NOMO-1 treated with dmso at 0.1 percent for 144 hours (cell line): ENCODE measurements around the gene CFAP141.

ENCODE experiments used
- DNase-seq: peaks from one replicate; lab custom pipeline; 2025; ENCODE audit not compliant: unreplicated experiment; lab: John Stamatoyannopoulos, UW

CFAP141 gene

DNA sequence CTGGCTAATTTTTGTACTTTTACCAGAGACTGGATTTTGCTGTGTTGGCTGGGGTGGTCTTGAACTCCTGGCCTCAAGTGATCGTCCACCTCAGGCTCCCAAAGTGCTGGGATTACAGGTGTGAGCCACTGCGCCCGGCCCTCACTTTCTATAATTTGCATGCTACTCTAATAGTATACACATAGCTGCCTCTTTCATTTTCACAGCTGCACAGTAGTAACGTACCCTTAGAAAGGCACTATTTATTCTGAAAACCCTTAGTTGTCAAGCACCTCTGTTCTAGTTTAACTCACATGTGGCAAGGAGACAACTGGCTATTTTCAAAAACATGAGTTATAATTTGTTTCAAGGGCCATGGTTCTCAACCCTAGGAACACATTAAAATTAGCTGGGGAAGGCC lies 31.5 kb downstream of the CFAP141 start:
- DNase-seq: no peak

DNA sequence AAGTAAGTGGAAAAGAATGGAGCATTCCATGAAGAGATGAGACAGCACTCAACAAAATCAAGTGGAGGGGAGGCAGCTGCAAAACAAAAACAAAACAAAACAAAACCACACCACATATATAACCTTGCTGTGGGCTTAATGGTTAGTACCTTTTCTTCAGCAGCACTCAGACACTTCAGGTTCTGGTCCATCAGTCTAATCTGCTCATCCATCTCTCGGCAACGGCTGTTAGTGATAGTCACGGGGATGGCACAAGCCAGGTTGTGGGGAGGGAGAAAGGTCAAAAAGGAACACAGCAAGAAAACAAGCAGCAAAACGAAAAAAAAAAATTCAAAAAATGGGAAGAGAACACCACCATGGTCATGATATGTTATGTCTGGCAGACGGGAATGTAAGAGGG lies 34.3 kb downstream of the CFAP141 start:
- DNase-seq: no peak

DNA sequence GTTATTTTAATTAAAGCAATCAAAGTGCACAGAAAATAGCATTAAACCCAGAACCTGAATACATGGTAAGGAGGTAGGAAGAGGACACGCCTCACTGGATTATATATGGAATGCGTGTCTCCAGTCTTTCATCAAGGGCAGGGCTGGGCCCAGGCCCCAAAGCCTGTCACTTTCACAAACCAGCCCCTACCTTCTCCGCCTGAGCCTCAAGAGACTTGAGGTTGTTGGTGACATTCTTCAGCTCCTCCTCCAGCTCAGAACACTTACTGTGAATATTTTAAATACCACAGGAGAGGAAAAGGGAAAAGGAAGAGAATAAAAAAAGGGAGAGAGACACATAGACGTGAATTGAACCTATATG lies 34.9 kb downstream of the CFAP141 start:
- DNase-seq: no peak

DNA sequence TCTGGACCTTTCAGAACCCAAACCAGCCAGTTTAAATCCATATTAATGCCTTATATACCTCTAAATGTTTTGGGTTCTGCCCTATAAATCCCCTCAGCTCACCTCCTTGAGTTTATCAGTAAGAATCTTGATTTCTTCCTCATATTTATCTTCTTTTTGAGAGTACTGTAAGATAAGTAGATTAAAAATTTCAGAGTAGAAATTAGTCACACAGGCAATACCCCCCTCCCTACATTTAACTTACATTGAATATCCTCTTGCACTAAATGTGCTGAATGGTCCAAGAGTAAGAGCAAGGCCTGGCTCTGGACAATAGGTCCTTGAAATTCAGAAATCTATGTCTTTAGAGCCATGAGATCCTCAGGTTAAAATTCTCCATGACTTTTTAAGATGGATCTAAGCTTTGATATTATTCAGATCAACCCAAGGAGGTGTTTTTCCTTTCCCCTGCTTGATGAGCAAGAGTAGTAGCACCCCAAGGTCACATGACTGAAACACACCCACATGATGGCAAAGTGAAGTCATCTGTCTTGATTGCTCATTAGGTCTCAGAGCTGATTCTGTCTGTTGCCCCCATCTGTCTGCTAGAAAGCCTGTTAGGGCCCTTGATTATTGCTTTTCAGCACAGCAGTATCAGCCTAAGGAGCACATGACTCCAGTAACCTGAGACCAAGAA lies 35.4 kb downstream of the CFAP141 start:
- no peak for DNase-seq

DNA sequence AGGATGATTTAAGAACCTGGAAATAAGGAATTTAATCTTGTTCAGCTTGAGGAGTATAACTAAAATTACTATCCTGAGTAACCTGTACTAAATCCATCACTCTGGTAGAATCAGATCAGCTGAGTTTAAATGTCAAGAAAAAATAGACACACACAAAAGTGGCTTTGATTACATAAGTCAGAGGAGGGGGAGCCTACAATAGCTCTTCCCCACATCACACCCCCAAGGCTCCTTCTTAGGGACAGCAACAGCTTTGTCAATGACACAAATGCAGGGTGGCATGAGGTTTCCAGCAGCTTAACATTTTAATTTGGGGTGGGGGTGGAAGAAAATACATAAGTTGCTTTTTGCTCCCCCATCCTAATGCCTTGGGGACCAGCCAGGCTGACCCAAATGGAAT lies 38.7 kb downstream of the CFAP141 start:
- DNase-seq: no peak

DNA sequence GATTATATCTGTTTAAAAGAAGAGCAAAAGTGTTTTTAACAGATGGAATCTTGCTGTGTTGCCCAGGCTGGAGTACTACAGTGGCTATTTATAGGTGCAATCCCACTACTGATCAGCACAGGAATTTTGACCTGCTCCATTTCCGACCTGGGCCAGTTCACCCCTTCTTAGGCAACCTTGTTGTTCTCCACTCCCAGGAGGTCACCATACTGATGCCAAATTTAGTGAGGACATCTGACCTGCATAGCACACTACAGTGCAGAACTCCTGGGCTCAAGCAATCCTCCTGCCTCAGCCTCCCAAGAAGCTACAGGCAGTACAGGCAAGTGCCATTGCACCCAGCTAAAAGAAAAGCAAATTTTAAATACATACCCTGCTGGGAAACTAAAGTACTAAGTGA lies 39.9 kb downstream of the CFAP141 start:
- DNase-seq: no peak

DNA sequence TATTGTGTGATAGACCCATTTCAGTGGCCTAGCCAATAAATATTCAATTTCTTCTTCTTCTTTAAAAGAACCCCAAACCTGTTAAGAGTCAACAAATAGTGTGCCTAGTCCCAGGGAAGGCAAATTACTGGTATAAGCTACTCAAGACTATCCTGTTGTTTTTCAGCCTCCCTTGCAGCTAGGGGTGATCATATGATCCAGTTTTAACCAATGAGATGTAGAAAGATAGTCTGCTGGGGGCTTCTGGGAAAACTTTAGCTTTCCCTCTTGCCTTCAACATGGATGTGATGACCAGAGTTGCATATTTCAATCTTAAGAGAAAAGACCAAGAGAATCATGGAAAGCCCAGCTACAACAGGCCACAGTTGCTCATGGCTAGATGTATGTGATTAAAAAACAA lies 46.6 kb downstream of the CFAP141 start:
- no peak for DNase-seq

DNA sequence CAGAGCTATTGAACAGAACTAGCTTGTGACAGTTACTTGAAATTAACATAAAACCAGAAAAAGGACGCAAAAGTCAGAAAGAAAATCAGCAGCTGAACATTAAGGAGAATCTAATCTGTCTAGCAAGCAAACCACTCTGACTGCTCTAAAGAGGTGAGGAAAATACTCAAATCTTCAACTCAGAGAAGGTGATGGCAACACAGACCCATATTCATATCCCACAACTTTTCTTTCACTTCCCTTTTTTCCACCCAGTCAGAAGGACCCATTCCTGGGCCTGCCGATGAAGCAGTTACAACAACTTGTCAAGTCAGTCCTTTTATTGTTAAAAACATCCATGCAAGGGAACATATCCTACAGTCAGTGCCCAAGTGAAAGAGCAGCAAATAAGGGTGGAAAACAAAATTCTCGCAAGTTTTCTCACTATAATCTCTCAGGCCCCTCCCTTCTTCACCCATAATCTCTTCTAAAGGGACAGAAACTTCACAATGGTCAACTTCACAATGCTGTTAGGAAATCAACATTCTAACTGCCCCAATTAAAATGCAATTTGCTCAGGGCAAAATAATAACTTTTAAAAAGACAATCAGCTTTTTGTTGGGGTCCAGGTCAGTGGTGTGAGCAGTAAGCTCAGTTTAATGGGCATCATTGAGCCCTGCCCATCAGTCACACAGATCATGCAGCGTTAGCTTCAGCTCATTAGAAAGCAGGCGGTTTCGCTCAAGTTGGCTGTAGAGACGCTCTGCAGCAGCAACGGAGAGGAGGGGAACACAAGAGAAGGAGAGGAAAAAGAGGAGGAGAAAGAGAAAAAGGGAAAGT lies 47.6 kb downstream of the CFAP141 start:
- DNase-seq: peak; percentile 84

DNA sequence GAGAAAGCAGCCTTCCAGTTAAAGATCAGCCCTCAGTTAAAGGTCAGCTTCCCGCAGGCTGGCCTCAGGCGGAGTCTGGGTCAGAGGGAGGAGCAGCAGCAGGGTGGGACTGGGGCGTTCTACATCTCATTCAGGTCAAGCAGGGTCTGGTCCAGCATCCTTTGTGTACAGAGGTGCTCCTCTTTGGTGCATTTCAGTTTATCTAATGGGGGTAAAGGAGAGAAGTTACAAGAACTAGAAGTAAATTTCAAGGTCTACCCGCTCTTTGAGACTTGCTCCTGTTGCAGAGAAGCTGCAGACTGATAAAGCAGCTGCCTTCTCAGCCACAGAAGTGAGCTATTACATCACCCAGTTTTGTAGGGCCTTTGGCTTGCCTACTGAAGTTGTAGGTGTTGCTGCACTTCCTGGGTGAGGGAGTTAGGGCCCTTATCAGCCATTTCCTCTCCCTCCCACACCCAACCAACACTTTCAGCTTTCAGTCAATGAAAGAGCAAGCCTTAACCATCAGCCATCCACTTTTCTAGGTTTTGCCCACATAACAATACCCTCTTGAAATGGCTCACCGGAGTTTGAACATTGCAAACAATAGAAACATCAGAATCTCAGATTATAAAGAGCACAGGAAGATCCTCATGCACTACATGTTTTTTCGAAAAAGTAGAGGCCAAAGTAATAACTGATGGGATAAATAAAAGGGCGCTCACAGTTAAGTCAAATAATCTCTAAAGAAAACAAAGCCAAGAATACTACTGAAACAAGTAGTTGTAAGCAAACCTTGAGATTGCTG lies 48.4 kb downstream of the CFAP141 start:
- no peak for DNase-seq

DNA sequence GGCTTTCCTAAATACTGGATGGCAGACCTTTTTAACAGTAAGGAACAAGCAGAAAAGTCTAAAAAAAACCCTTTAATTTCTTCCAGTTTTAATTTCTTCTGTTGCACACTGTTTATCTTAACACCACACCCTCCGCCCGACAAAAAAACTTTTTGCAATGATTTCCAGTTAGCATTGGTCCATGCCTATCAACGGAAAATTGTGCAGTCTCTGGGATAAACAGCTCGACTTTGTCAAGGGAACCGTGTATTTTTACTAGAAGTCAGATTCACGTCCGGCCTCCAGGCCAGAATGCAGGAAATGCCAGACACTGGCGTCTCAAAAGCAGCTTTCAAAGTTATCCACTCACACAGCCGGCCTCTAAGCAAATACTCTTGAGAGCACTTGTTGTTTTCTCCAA lies 50.9 kb downstream of the CFAP141 start:
- DNase-seq: no peak

DNA sequence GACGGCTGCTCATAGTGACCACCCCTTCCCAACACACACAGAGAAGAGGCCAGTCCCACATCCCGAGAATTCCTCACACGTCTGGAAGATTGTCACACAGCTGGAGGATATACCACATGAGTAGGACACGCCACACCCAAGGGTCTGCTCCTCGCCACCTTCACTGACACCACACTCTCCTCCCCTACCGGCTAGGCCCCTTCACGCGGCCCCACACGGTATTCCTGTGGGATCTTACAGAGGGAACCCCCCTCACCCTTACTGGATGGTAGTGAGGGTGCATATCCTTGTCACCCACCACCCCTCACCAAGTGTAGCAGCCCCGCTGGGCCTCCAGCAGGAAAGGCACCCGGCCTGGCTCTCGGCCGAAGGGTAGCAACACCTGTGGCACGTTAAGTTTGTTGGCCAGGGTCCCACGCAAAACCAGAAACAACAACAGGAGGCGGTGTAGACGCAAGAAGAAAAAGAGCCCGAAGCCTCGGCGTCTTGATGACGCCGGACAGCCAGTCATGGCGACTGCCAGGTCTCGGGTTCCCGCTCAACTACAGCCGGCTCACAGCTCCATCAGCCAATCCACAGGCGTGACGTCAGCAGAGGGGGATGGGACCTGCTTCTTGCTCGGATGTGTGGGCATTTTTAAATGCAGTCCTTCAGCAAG lies 51.5 kb downstream of the CFAP141 start, which contains the start of gene NUP210L:
TSS of gene NUP210L (minus strand) at position 540 of the 658 bp plus-strand sequence.
- DNase-seq: no peak

DNA sequence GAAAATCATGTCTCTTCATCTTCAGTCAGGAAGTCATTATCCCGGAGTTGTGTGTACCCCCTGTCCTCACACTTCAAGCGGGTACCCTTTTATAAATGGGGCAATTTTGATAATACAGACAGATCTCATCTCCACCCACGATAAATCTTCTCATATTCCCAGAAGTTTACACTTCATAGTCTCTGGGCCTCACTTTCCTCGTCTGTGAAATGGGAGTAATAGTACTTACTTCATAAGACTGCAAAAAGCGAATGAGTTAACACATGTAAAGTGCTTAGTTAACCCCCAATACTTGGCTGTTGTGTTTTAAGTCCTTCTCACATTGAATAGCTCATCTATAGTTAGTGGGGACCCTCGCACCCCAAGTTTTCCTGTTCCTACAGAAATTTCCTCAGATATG lies 52.1 kb downstream of the CFAP141 start:
- no peak for DNase-seq

DNA sequence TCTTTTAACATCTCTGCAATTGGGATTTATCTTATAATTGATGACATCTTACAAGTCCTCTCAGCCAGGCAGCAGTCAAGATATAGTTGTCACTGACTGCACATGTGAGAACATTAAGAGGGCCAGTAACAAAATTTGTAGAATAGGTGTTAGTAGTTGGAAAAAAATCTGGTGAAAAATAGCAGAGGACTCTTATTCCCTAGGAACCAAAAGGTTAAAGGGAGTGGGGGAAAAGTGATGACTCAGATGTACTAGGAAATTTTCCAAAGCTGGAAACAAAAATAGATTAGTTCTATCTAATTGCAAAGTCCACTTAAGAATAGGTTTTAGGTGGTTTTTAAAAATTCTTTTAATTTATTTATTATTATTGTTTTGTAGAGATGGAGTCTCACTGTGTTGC lies 54.8 kb downstream of the CFAP141 start:
- no peak for DNase-seq
